HUDEP-2 (cell line): ENCODE data around the gene MEN1.
"Not testable (repeated sequence)": the region's sequence is repeated elsewhere in the genome, so short reads cannot be mapped to it uniquely, and the experiment has no call there.

Source experiments
- DNase-seq, 76 experiments: peaks; one replicate each; lab custom pipeline; 2025; ENCODE audit not compliant: unreplicated experiment in 76 of 76; lab: John Stamatoyannopoulos, UW

Gene MEN1

GRCh38 chr11:64834031-64834722, 23.8 kb upstream of the MEN1 start:
- no peak for DNase-seq

- no peak for DNase-seq
Measured at GRCh38 chr11:64833509-64833908, 23.2 kb upstream of the MEN1 start.

- DNase-seq: no peak
Measured at GRCh38 chr11:64833198-64833502, 22.8 kb upstream of the MEN1 start.

- DNase-seq: no peak
Measured at GRCh38 chr11:64832467-64833197, 22.3 kb upstream of the MEN1 start.

GRCh38 chr11:64831411-64831891, 21.1 kb upstream of the MEN1 start:
- DNase-seq: no peak

GRCh38 chr11:64829536-64830251, 19.3 kb upstream of the MEN1 start:
- no peak for DNase-seq

GRCh38 chr11:64827451-64827839, 17.1 kb upstream of the MEN1 start:
- DNase-seq: no peak

GRCh38 chr11:64826578-64827450, 16.5 kb upstream of the MEN1 start:
- DNase-seq: no peak

GRCh38 chr11:64826062-64826461, 15.7 kb upstream of the MEN1 start:
- no peak for DNase-seq

- no peak for DNase-seq
Measured at GRCh38 chr11:64823568-64824119, 13.3 kb upstream of the MEN1 start.

- DNase-seq: no peak
Measured at GRCh38 chr11:64817476-64817875, 7.1 kb upstream of the MEN1 start.

- DNase-seq: not testable (repeated sequence)
Measured at GRCh38 chr11:64815433-64815832, 5.1 kb upstream of the MEN1 start.

- DNase-seq: no peak
Measured at GRCh38 chr11:64814712-64815187, 4.4 kb upstream of the MEN1 start.

- DNase-seq: no peak
Measured at GRCh38 chr11:64813826-64814225, 3.5 kb upstream of the MEN1 start.

GRCh38 chr11:64810891-64811272, 531 bp upstream of the MEN1 start:
- DNase-seq: peak in 1 of 76 experiments; percentile 46

- no peak for DNase-seq
Measured at GRCh38 chr11:64809781-64810241, 540 bp downstream of the MEN1 start.

- no peak for DNase-seq
Measured at GRCh38 chr11:64805481-64805880, 4.9 kb downstream of the MEN1 start.

GRCh38 chr11:64804346-64805210, 5.8 kb downstream of the MEN1 start:
- DNase-seq: no peak

GRCh38 chr11:64803846-64804345, 6.5 kb downstream of the MEN1 start:
- no peak for DNase-seq
